B cell (primary cell): ENCODE results near the gene GNB3. TPM values are rescaled to one million over a fixed set of nuclear protein-coding genes. Genes with fewer than 3 reads are reported as not detected.

ENCODE experiments used
- ATAC-seq: fragments of 200-7000 bp; cut with Tn5 transposase; one replicate; pipeline ENCODE4 v1.10.0; 2021; ENCODE audit warnings: low read depth, mild to moderate bottlenecking, moderate number of reproducible peaks, moderate library complexity
- CTCF ChIA-PET: fragments of 350-600 bp; sonication (Branson Sonifier 250); formaldehyde crosslinking; loops from one replicate; lab custom pipeline; 2021; ENCODE audit warnings: antibody characterized with exemption, inconsistent platforms; lab: Charles Lee
- POLR2A ChIA-PET: fragments of 350-600 bp; sonication (Branson Sonifier 250); formaldehyde crosslinking; loops from one replicate; lab custom pipeline; 2021; ENCODE audit warnings: antibody characterized with exemption; lab: Charles Lee
- DNase-seq: peaks from one replicate; pipeline ENCODE4 v3.0.0; 2013
- H2AFZ ChIP-seq: 2 replicates; pipeline ENCODE4 v1.6.1; 2012; ENCODE audit warnings: mild to moderate bottlenecking, low read depth, low read length; ENCODE audit not compliant: insufficient read depth, poor library complexity, severe bottlenecking
- H3K27ac ChIP-seq, 2 donors: 1 replicate in 1 of 2; 2 replicates in 1 of 2; pipeline ENCODE4 v1.5.1; 2012 to 2013; ENCODE audit warnings: low read length in 2 of 2, mild to moderate bottlenecking in 2 of 2, moderate library complexity in 1 of 2
- H3K27me3 ChIP-seq, 4 experiments: fragments of 200-600 bp in 1 of 4; sonication (generic) in 1 of 4; replicated peaks in 1 of 4; 1 replicate in 2 of 4; 2 replicates in 2 of 4; pipeline versions ENCODE4 v1.6.1 to v1.7.0; 2013 to 2016; ENCODE audit warnings: low read length in 3 of 4, mild to moderate bottlenecking in 2 of 4, mixed read lengths in 1 of 4, moderate library complexity in 1 of 4; ENCODE audit not compliant: insufficient read depth in 4 of 4, control insufficient read depth in 3 of 4; ENCODE audit errors: control extremely low read depth in 1 of 4
- H3K36me3 ChIP-seq, 2 experiments: replicated peaks in 1 of 2; 1 replicate in 1 of 2; 2 replicates in 1 of 2; pipeline versions ENCODE4 v1.6.1 to v1.7.1; 2013; ENCODE audit warnings: low read length in 1 of 2; ENCODE audit not compliant: insufficient read depth in 2 of 2, control insufficient read depth in 1 of 2; ENCODE audit errors: control extremely low read depth in 1 of 2, extremely low read depth in 1 of 2
- H3K4me1 ChIP-seq, 2 donors: fragments of 200-600 bp in 1 of 2; sonication (generic) in 1 of 2; 1 replicate in 1 of 2; 2 replicates in 1 of 2; pipeline versions ENCODE4 v1.5.1 to v1.6.1; 2013 to 2017; ENCODE audit warnings: low read length in 2 of 2; ENCODE audit not compliant: control insufficient read depth in 2 of 2, insufficient read depth in 2 of 2
- H3K4me2 ChIP-seq: replicated peaks from 2 replicates; pipeline ENCODE3; 2012; ENCODE audit warnings: mild to moderate bottlenecking, low read depth, low read length; ENCODE audit not compliant: poor library complexity, severe bottlenecking
- H3K4me3 ChIP-seq, 5 experiments: fragments of 200-600 bp in 1 of 5; sonication (generic) in 1 of 5; 1 replicate in 3 of 5; 2 replicates in 2 of 5; pipeline versions ENCODE4 v1.5.1 to v1.7.0; 2011 to 2016; ENCODE audit warnings: low read length in 4 of 5, mild to moderate bottlenecking in 4 of 5, low read depth in 2 of 5, control low read depth in 1 of 5, moderate library complexity in 1 of 5; ENCODE audit not compliant: insufficient read depth in 1 of 5; ENCODE audit errors: control extremely low read depth in 1 of 5, extremely low read depth in 1 of 5
- H3K79me2 ChIP-seq: fragments of 200-600 bp; sonication (generic); one replicate; pipeline ENCODE4 v1.6.0; 2016; ENCODE audit warnings: low read length; ENCODE audit not compliant: control insufficient read depth, insufficient read depth
- H3K9ac ChIP-seq: fragments of 200-600 bp; sonication (generic); 2 replicates; pipeline ENCODE4 v1.6.1; 2017; ENCODE audit warnings: mild to moderate bottlenecking, low read length, moderate library complexity
- H3K9me3 ChIP-seq, 3 donors: one replicate each; pipeline versions ENCODE4 v1.6.1 to v1.7.1; 2013; ENCODE audit warnings: low read length in 2 of 3; ENCODE audit not compliant: control insufficient read depth in 2 of 3, insufficient read depth in 1 of 3; ENCODE audit errors: control extremely low read depth in 1 of 3
- H4K20me1 ChIP-seq: 2 replicates; pipeline ENCODE4 v1.6.0; 2012; ENCODE audit warnings: mild to moderate bottlenecking, low read length; ENCODE audit not compliant: insufficient read depth, control insufficient read depth, poor library complexity, severe bottlenecking
- H3K27ac Mint-ChIP-seq: one replicate; pipeline ENCODE4 v1.8.0; 2021; ENCODE audit warnings: mixed read lengths
- H3K27me3 Mint-ChIP-seq: one replicate; pipeline ENCODE4 v1.8.0; 2021; ENCODE audit warnings: mixed read lengths
- H3K4me1 Mint-ChIP-seq: one replicate; pipeline ENCODE4 v1.8.0; 2021; ENCODE audit warnings: mixed read lengths
- H3K4me3 Mint-ChIP-seq: one replicate; pipeline ENCODE4 v1.8.0; 2021; ENCODE audit warnings: mixed read lengths
- H3K9me3 Mint-ChIP-seq: one replicate; pipeline ENCODE4 v1.8.0; 2022; ENCODE audit warnings: mixed read lengths; ENCODE audit not compliant: insufficient read depth
- CTCF ChIP-seq: fragments of 200-600 bp; IDR thresholded peaks from one replicate; pipeline ENCODE4 v1.8.0; 2022; ENCODE audit warnings: antibody characterized with exemption, mild to moderate bottlenecking
- EZH2 ChIP-seq: IDR thresholded peaks from 2 replicates; pipeline ENCODE4 v1.6.1; 2012; ENCODE audit warnings: borderline replicate concordance, low read depth, mild to moderate bottlenecking, moderate library complexity, low read length; ENCODE audit not compliant: insufficient read depth, poor library complexity, severe bottlenecking
- WGBS: methylation state at CpG from one replicate; pipeline ENCODE4 v1.1.5; 2013; ENCODE audit warnings: missing lambda C conversion rate; ENCODE audit not compliant: insufficient coverage; 5-methylcytosine and 5-hydroxymethylcytosine counted together
- intact Hi-C: fragments of 100-400 bp; cut with micrococcal nuclease; formaldehyde crosslinking; loops from one replicate; pipeline ENCODE4 v1.10.0; 2022
- polyA plus RNA-seq: library from polyadenylated mRNA; depleted of rRNA; stranded (reverse); fragments of >200 nt; gene quantifications from 2 replicates; pipeline ENCODE4 v1.2.3, GENCODE V29; 2012
- total RNA-seq, 2 donors: library from RNA; stranded (reverse); fragments of 120-200 nt in 1 of 2; gene quantifications; 1 replicate in 1 of 2; 2 replicates in 1 of 2; pipeline versions ENCODE4 v1.2.3 to v1.2.4, GENCODE V29; 2013 to 2022

GNB3 gene
- total and polyA plus RNA-seq, 2 donors (not counting 1 experiment from before 2014, with no cell fraction given): 0.27 to 0.49 TPM

GRCh38 chr12:6871052-6871957 lies 30.6 kb downstream of the GNB3 start:
- Histone ChIP-seq H4K20me1 (peaks cover 46% of the 10 kb centered on the region), H3K27ac (peak overlapping the region in 1 of 2 donors; percentile 14), H3K27me3 (no peaks in the 10 kb centered on the region), H3K4me3 (peak overlapping the region in 1 of 5 experiments; percentile 88), H3K36me3 (peaks cover 0 to 21% of the 10 kb centered on the region in 2 experiments), H2AFZ (no peak overlapping the region), H3K79me2 (peaks cover 17% of the 10 kb centered on the region), H3K4me2 (peak overlapping the region; percentile 97), H3K9me3 (no peaks in the 10 kb centered on the region), H3K4me1 (peaks cover 37 to 50% of the 10 kb centered on the region in 2 donors), H3K9ac (no peak overlapping the region)
- intact Hi-C loops: no loop called here
- Mint-ChIP-seq H3K27ac (no peak overlapping the region), H3K9me3 (no peaks in the 10 kb centered on the region), H3K27me3 (no peaks in the 10 kb centered on the region), H3K4me1 (peaks cover 53% of the 10 kb centered on the region), H3K4me3 (peak overlapping the region; percentile 90)
- POLR2A ChIA-PET: interaction anchor here (0.6 to 2.3 kb wide), 5 partner anchors 17 to 225 kb away, joined by 3 to 29 read pairs (median 8); partner anchors contain the start of genes CDCA3, MLF2 and USP5
- ATAC-seq (no peak), DNase-seq (no peak)
- CTCF ChIA-PET: interaction anchor here (0.9 to 11.8 kb wide), 24 partner anchors 10 to 273 kb away, joined by 3 to 136 read pairs (median 14); partner anchors contain the start of genes C12orf57, C1RL, CDCA3 and LPCAT3
- TF ChIP-seq EZH2 (no peak), CTCF (no peak)
- 66% methylated on average over 11 of the region's 12 CpGs for WGBS
